B cell (primary cell): Measurements from ENCODE around the gene PRRT4. TPM values are rescaled to one million over a fixed set of nuclear protein-coding genes. Genes with fewer than 3 reads are reported as not detected.

Source experiments
- ATAC-seq: fragments of 200-7000 bp; cut with Tn5 transposase; one replicate; pipeline ENCODE4 v1.10.0; 2021; ENCODE audit warnings: low read depth, mild to moderate bottlenecking, moderate number of reproducible peaks, moderate library complexity
- CTCF ChIA-PET: fragments of 350-600 bp; sonication (Branson Sonifier 250); formaldehyde crosslinking; loops from one replicate; lab custom pipeline; 2021; ENCODE audit warnings: antibody characterized with exemption, inconsistent platforms; lab: Charles Lee
- POLR2A ChIA-PET: fragments of 350-600 bp; sonication (Branson Sonifier 250); formaldehyde crosslinking; loops from one replicate; lab custom pipeline; 2021; ENCODE audit warnings: antibody characterized with exemption; lab: Charles Lee
- DNase-seq: peaks from one replicate; pipeline ENCODE4 v3.0.0; 2013
- H2AFZ ChIP-seq: 2 replicates; pipeline ENCODE4 v1.6.1; 2012; ENCODE audit warnings: mild to moderate bottlenecking, low read depth, low read length; ENCODE audit not compliant: insufficient read depth, poor library complexity, severe bottlenecking
- H3K27ac ChIP-seq, 2 donors: 1 replicate in 1 of 2; 2 replicates in 1 of 2; pipeline ENCODE4 v1.5.1; 2012 to 2013; ENCODE audit warnings: low read length in 2 of 2, mild to moderate bottlenecking in 2 of 2, moderate library complexity in 1 of 2
- H3K27me3 ChIP-seq, 4 experiments: fragments of 200-600 bp in 1 of 4; sonication (generic) in 1 of 4; replicated peaks in 1 of 4; 1 replicate in 2 of 4; 2 replicates in 2 of 4; pipeline versions ENCODE4 v1.6.1 to v1.7.0; 2013 to 2016; ENCODE audit warnings: low read length in 3 of 4, mild to moderate bottlenecking in 2 of 4, mixed read lengths in 1 of 4, moderate library complexity in 1 of 4; ENCODE audit not compliant: insufficient read depth in 4 of 4, control insufficient read depth in 3 of 4; ENCODE audit errors: control extremely low read depth in 1 of 4
- H3K36me3 ChIP-seq, 2 experiments: replicated peaks in 1 of 2; 1 replicate in 1 of 2; 2 replicates in 1 of 2; pipeline versions ENCODE4 v1.6.1 to v1.7.1; 2013; ENCODE audit warnings: low read length in 1 of 2; ENCODE audit not compliant: insufficient read depth in 2 of 2, control insufficient read depth in 1 of 2; ENCODE audit errors: control extremely low read depth in 1 of 2, extremely low read depth in 1 of 2
- H3K4me1 ChIP-seq, 2 donors: fragments of 200-600 bp in 1 of 2; sonication (generic) in 1 of 2; 1 replicate in 1 of 2; 2 replicates in 1 of 2; pipeline versions ENCODE4 v1.5.1 to v1.6.1; 2013 to 2017; ENCODE audit warnings: low read length in 2 of 2; ENCODE audit not compliant: control insufficient read depth in 2 of 2, insufficient read depth in 2 of 2
- H3K4me2 ChIP-seq: replicated peaks from 2 replicates; pipeline ENCODE3; 2012; ENCODE audit warnings: mild to moderate bottlenecking, low read depth, low read length; ENCODE audit not compliant: poor library complexity, severe bottlenecking
- H3K4me3 ChIP-seq, 5 experiments: fragments of 200-600 bp in 1 of 5; sonication (generic) in 1 of 5; 1 replicate in 3 of 5; 2 replicates in 2 of 5; pipeline versions ENCODE4 v1.5.1 to v1.7.0; 2011 to 2016; ENCODE audit warnings: low read length in 4 of 5, mild to moderate bottlenecking in 4 of 5, low read depth in 2 of 5, control low read depth in 1 of 5, moderate library complexity in 1 of 5; ENCODE audit not compliant: insufficient read depth in 1 of 5; ENCODE audit errors: control extremely low read depth in 1 of 5, extremely low read depth in 1 of 5
- H3K79me2 ChIP-seq: fragments of 200-600 bp; sonication (generic); one replicate; pipeline ENCODE4 v1.6.0; 2016; ENCODE audit warnings: low read length; ENCODE audit not compliant: control insufficient read depth, insufficient read depth
- H3K9ac ChIP-seq: fragments of 200-600 bp; sonication (generic); 2 replicates; pipeline ENCODE4 v1.6.1; 2017; ENCODE audit warnings: mild to moderate bottlenecking, low read length, moderate library complexity
- H3K9me3 ChIP-seq, 3 donors: one replicate each; pipeline versions ENCODE4 v1.6.1 to v1.7.1; 2013; ENCODE audit warnings: low read length in 2 of 3; ENCODE audit not compliant: control insufficient read depth in 2 of 3, insufficient read depth in 1 of 3; ENCODE audit errors: control extremely low read depth in 1 of 3
- H4K20me1 ChIP-seq: 2 replicates; pipeline ENCODE4 v1.6.0; 2012; ENCODE audit warnings: mild to moderate bottlenecking, low read length; ENCODE audit not compliant: insufficient read depth, control insufficient read depth, poor library complexity, severe bottlenecking
- H3K27ac Mint-ChIP-seq: one replicate; pipeline ENCODE4 v1.8.0; 2021; ENCODE audit warnings: mixed read lengths
- H3K27me3 Mint-ChIP-seq: one replicate; pipeline ENCODE4 v1.8.0; 2021; ENCODE audit warnings: mixed read lengths
- H3K4me1 Mint-ChIP-seq: one replicate; pipeline ENCODE4 v1.8.0; 2021; ENCODE audit warnings: mixed read lengths
- H3K4me3 Mint-ChIP-seq: one replicate; pipeline ENCODE4 v1.8.0; 2021; ENCODE audit warnings: mixed read lengths
- H3K9me3 Mint-ChIP-seq: one replicate; pipeline ENCODE4 v1.8.0; 2022; ENCODE audit warnings: mixed read lengths; ENCODE audit not compliant: insufficient read depth
- CTCF ChIP-seq: fragments of 200-600 bp; IDR thresholded peaks from one replicate; pipeline ENCODE4 v1.8.0; 2022; ENCODE audit warnings: antibody characterized with exemption, mild to moderate bottlenecking
- EZH2 ChIP-seq: IDR thresholded peaks from 2 replicates; pipeline ENCODE4 v1.6.1; 2012; ENCODE audit warnings: borderline replicate concordance, low read depth, mild to moderate bottlenecking, moderate library complexity, low read length; ENCODE audit not compliant: insufficient read depth, poor library complexity, severe bottlenecking
- WGBS: methylation state at CpG from one replicate; pipeline ENCODE4 v1.1.5; 2013; ENCODE audit warnings: missing lambda C conversion rate; ENCODE audit not compliant: insufficient coverage; 5-methylcytosine and 5-hydroxymethylcytosine counted together
- intact Hi-C: fragments of 100-400 bp; cut with micrococcal nuclease; formaldehyde crosslinking; loops from one replicate; pipeline ENCODE4 v1.10.0; 2022
- polyA plus RNA-seq: library from polyadenylated mRNA; depleted of rRNA; stranded (reverse); fragments of >200 nt; gene quantifications from 2 replicates; pipeline ENCODE4 v1.2.3, GENCODE V29; 2012
- total RNA-seq, 2 donors: library from RNA; stranded (reverse); fragments of 120-200 nt in 1 of 2; gene quantifications; 1 replicate in 1 of 2; 2 replicates in 1 of 2; pipeline versions ENCODE4 v1.2.3 to v1.2.4, GENCODE V29; 2013 to 2022

The PRRT4 gene
- total and polyA plus RNA-seq, 2 donors (not counting 1 experiment from before 2014, with no cell fraction given) = 0.04 to 0.20 TPM

- Histone ChIP-seq H3K4me3 (no peak overlapping the region), H3K27me3 (peaks cover 0 to 2% (median 0%) of the 10 kb centered on the region in 4 experiments), H3K79me2 (no peaks in the 10 kb centered on the region), H3K27ac (no peak overlapping the region), H4K20me1 (no peaks in the 10 kb centered on the region), H3K36me3 (no peaks in the 10 kb centered on the region), H3K9ac (no peak overlapping the region), H3K4me2 (no peak overlapping the region), H3K4me1 (no peaks in the 10 kb centered on the region), H2AFZ (no peak overlapping the region), H3K9me3 (no peaks in the 10 kb centered on the region)
- H3K9me3 Mint-ChIP-seq = no peaks in the 10 kb centered on the region
- intact Hi-C loops = no loop called here
- ChIA-PET POLR2A (no interaction called here), CTCF (interaction anchor here (0.6 to 1.5 kb wide), 3 partner anchors 12 to 1162 kb away, joined by 3 to 5 read pairs (median 3); no protein-coding TSS in a partner anchor)
- no peak overlapping the region for H3K27ac Mint-ChIP-seq
- TF ChIP-seq EZH2 (no peak), CTCF (no peak)
- no peak overlapping the region for H3K4me3 Mint-ChIP-seq
- ATAC-seq = no peak
- H3K4me1 Mint-ChIP-seq = no peaks in the 10 kb centered on the region
- WGBS = 92% methylated on average over 2 of the region's 2 CpGs
- no peak for DNase-seq
- H3K27me3 Mint-ChIP-seq = peaks cover 22% of the 10 kb centered on the region
Measured at GRCh38 chr7:128373606-128374005, 12.1 kb upstream of the PRRT4 start.

- H3K9ac ChIP-seq = no peak overlapping the region
- no peaks in the 10 kb centered on the region for H3K4me1 Mint-ChIP-seq
- peaks cover 34% of the 10 kb centered on the region for H3K27me3 Mint-ChIP-seq
- H3K36me3 ChIP-seq = no peaks in the 10 kb centered on the region
- no peaks in the 10 kb centered on the region for H4K20me1 ChIP-seq
- intact Hi-C loops = no loop called here
- 100% methylated on average over 1 of the region's 4 CpGs for WGBS
- no peaks in the 10 kb centered on the region for H3K79me2 ChIP-seq
- no peaks in the 10 kb centered on the region for H3K4me1 ChIP-seq
- TF ChIP-seq CTCF (no peak), EZH2 (no peak)
- H3K9me3 ChIP-seq = no peaks in the 10 kb centered on the region
- H2AFZ ChIP-seq = no peak overlapping the region
- CTCF ChIA-PET = no interaction called here
- no peak overlapping the region for H3K27ac ChIP-seq
- no peaks in the 10 kb centered on the region for H3K9me3 Mint-ChIP-seq
- POLR2A ChIA-PET = no interaction called here
- no peak overlapping the region for H3K4me2 ChIP-seq
- H3K4me3 Mint-ChIP-seq = no peak overlapping the region
- no peak overlapping the region for H3K27ac Mint-ChIP-seq
- no peak overlapping the region for H3K4me3 ChIP-seq
- ATAC-seq (no peak), DNase-seq (no peak)
- peaks cover 0 to 6% (median 1%) of the 10 kb centered on the region in 4 experiments for H3K27me3 ChIP-seq
Measured at GRCh38 chr7:128370491-128370890, 9.0 kb upstream of the PRRT4 start.
